A549 treated with RU486 at 1 μM for 4 hours (cell line): ENCODE measurements around the gene OR4C15. TPM values are rescaled to one million over a fixed set of nuclear protein-coding genes. Genes with fewer than 3 reads are reported as not detected.

ENCODE experiments used
- total RNA-seq: library from RNA; stranded (reverse); fragments of 200-300 nt; extraction: Qiagen RNA extraction; gene quantifications from 5 replicates; pipeline ENCODE4 v1.2.3, GENCODE V29; 2022; ENCODE audit warnings: low read depth

OR4C15 gene
- total RNA-seq = not detected in 5 replicates

DNA sequence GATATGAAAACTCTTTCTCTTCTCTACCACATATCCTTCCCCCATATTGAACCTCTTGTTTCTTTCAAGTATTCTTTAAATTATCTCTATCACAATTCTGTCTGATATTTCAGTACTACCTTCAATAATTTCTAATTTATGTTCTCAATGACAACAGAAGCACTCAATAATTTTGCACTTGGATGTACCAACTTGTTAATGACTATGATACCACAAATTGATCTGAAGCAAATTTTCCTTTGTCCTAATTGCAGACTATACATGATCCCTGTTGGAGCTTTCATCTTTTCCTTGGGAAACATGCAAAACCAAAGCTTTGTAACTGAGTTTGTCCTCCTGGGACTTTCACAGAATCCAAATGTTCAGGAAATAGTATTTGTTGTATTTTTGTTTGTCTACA, at the start of gene OR4C15:
Gene OR4C15, plus strand, starts transcription at position 301 of the 400 bp plus-strand sequence. Its CDS starts 0 bp downstream, at position 301.

GRCh38 chr11:55571828-55572227, 17.6 kb downstream of the OR4C15 start, which contains the start of gene OR4C16:
TSS of gene OR4C16 (plus strand) at chr11:55572128. CDS start at chr11:55572128, 0 bp downstream.

Other genes starting within 250 kb of the OR4C15 start
- gene OR4A16, start 211.3 kb upstream of the OR4C15 start, total RNA-seq = not detected in 5 replicates
- gene OR4A15, start 186.5 kb upstream of the OR4C15 start, total RNA-seq = not detected in 5 replicates
- not detected in 5 replicates for gene OR4C16, start 17.7 kb downstream of the OR4C15 start, total RNA-seq
- gene OR4C11, start 53.2 kb downstream of the OR4C15 start, total RNA-seq = not detected in 5 replicates
- gene OR4P4, start 80.6 kb downstream of the OR4C15 start, total RNA-seq = not detected in 5 replicates
- not detected in 5 replicates for gene OR4S2, start 93.9 kb downstream of the OR4C15 start, total RNA-seq
- not detected in 5 replicates for gene OR4C6, start 107.7 kb downstream of the OR4C15 start, total RNA-seq
- not detected in 5 replicates for gene OR5D13, start 219.0 kb downstream of the OR4C15 start, total RNA-seq
- gene OR5D14, start 241.1 kb downstream of the OR4C15 start, total RNA-seq = not detected in 5 replicates